NCI-H2107 treated with DMSO at 0.1 percent for 48 hours (cell line): ENCODE data around the gene IRGC.
"Not testable (repeated sequence)": the region's sequence is repeated elsewhere in the genome, so short reads cannot be mapped to it uniquely, and the experiment has no call there.

Source experiments
- DNase-seq: peaks from one replicate; lab custom pipeline; 2025; ENCODE audit not compliant: unreplicated experiment; lab: John Stamatoyannopoulos, UW

Gene IRGC

DNA sequence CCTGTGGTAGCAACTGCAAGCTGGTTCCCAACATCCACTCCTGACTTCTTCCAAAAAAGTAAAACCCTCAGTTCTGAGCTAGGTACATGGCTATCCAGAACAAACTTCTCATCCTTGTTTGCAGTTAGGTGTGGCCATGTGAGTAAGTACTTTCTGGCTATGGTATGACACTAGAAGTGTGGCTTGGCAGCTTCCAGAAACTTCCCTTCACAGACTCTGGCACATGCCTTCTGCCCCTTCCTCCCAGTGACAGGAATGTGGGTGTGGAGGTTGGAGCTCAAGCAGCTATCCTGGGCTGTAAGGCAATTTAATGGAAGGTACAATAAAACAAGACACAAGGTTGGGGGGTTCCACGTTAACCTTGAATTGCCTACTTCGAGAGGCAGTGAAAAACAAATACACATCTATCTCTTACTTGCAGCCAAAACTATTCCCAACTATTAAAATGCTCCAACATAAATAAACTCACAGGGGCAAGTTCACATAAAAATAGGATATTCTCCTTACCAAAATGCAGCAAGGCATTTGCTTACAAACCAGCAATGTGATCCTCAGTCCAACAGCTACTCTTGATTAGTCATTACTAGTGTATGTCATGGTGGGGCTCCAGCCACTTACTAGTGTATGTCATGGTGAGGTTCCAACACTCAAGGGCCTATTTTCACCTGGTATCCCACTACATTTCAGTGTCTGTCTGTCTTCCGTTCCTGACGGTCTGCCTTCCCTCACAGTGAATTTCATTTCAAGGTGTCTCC is 35.8 kb downstream of the IRGC start:
- no peak for DNase-seq

DNA sequence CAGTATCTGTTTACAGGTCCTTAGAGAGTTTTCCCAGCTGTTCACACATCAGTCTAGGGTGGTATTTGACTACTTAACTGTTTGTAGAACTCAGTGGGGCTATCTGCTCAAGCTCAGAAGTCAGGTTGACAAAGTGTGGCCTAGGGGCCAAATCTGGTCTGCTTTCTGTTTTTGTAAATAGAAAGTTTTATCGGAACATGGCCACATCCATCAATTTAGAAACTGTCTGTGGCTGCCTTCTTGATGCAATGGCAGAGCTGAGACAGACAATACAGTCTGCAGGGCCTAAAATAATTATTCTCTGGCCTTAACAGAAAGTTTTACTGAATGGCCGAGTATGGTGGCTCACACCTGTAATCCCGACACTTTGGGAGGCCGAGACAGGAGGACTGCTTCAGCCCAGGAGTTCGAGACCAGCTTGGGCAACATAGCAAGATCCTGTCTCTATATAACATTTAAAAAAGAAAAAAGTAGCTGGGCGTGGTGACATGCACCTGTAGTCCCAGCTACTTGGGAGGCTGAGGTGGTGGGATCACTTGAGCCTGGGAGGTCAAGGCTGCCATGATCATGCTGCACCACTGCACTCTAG is 36.5 kb downstream of the IRGC start:
- no peak for DNase-seq

GRCh38 chr19:43754253-43754502 is 38.3 kb downstream of the IRGC start:
- DNase-seq = no peak

GRCh38 chr19:43754503-43755255 is 38.8 kb downstream of the IRGC start, which contains the start of gene SMG9:
Gene SMG9 (minus strand): TSS chr19:43754962. CDS start chr19:43750741, 4,221 bp downstream.
- DNase-seq = peak; percentile 85

GRCh38 chr19:43755256-43755801 is 39.5 kb downstream of the IRGC start:
- DNase-seq = peak; percentile 37

GRCh38 chr19:43759515-43759914 is 43.6 kb downstream of the IRGC start:
- DNase-seq = no peak

GRCh38 chr19:43760941-43761340 is 45.1 kb downstream of the IRGC start:
- no peak for DNase-seq

DNA sequence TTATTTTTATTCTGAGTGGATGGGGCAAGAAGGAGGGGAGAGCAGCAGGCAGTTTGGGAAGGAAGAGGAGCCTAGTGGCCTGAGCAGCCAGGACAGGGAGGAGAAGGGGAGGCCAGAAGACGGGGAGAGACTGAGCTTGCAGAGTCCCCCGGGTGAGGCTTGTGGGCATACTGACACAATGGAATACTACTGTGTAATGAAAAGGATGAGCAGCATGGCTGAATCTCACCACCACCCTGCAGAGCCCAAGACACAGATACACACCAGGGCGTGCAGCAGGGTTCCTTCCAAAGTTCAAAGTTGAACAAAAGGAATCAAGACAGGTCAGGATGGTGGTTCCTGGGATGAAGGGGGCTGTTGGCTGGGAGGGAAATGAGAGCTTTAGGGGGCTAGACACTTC is 46.9 kb downstream of the IRGC start:
- no peak for DNase-seq

- DNase-seq = no peak
These were observed 47.6 kb downstream of the IRGC start for GRCh38 chr19:43763473-43763939.

DNA sequence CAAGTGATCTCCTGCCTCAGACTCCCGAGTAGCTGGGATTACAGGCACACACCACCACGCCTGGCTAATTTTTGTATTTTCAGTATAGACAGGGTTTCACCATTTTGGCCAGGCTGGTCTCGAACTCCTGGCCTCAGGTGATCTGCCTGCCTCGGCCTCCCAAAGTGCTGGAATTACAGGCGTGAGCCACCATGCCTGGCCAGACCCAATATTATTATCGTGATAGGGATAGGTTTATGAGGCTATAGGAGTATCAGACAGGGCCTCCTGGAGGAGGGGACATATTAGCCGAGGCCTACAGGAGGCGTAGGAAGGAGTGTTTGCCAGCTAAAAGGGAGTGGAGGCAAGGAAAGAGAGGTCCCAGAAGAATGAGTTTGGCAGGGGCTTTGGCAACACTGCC is 48.8 kb downstream of the IRGC start:
- not testable (repeated sequence) for DNase-seq

- no peak for DNase-seq
These were observed 49.4 kb downstream of the IRGC start for GRCh38 chr19:43765109-43765876.

GRCh38 chr19:43766755-43767043 is 50.8 kb downstream of the IRGC start:
- DNase-seq = no peak

DNA sequence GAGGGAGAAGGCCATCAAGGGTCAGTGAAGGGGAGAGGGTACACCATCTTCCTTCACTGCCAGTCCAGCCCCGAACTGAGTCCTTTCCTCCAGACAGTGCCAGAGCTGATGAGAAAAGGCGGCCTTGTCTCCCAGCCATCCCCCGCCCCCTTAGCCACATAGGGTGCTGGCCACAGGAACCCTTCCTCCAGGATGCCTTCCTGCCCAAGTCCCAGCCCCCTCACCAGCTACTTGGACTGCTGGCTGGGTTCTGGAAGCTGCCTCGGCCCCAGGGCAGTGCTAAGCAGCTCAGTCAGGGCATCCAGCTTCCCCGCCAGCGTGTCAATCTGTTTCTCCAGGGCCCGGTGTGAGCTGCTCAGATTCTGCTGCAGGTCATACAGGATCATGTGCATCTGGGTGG is 51.4 kb downstream of the IRGC start:
- no peak for DNase-seq

- DNase-seq = no peak
These were observed 51.9 kb downstream of the IRGC start for GRCh38 chr19:43767818-43768217.

- no peak for DNase-seq
These were observed 52.6 kb downstream of the IRGC start for GRCh38 chr19:43768273-43769050.

- DNase-seq = no peak
These were observed 53.4 kb downstream of the IRGC start for GRCh38 chr19:43769256-43769655.
